ENCODE measurements around the gene PLA2G2F.

DNA sequence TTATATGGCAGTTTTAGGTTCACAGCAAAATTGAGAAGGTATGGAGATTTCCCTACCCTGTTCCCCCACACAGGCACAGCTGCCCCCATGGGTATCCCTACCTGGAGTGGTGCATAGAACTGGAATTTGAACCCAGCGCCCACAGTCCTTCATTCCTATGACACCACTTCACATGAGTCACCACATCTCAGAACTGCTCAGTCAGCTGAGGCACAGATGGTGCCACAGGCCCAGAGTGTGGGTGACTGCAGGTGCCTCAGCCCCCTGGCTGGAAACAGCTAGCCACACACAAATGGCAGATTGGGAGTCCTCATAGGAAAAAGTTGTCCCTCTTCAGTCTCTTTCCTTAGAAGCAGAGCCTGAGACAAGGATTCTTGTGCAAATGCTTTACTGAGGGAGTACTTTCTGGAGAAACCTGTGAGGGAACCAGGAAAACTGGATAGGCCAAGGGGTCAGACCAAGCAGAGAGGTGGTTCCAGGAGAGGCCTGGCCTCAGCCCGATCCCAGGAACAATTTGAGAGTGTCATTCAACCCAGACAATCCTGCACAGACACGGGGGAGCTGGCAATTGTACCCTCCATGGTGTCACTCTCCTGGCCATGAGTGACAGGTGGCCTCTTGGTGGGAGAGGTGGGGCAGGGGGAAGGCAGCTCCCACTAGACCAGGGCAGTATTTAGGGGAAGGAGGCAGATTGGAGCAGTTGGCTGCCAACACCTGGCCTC, 26.7 kb upstream of the PLA2G2F start:
- TF ChIP-seq TCF7L2 (IDR thresholded peaks at IDR 0.05; ENCODE audit: low read depth, low read length) = no peak
- TF ChIP-seq, protein P1, sequence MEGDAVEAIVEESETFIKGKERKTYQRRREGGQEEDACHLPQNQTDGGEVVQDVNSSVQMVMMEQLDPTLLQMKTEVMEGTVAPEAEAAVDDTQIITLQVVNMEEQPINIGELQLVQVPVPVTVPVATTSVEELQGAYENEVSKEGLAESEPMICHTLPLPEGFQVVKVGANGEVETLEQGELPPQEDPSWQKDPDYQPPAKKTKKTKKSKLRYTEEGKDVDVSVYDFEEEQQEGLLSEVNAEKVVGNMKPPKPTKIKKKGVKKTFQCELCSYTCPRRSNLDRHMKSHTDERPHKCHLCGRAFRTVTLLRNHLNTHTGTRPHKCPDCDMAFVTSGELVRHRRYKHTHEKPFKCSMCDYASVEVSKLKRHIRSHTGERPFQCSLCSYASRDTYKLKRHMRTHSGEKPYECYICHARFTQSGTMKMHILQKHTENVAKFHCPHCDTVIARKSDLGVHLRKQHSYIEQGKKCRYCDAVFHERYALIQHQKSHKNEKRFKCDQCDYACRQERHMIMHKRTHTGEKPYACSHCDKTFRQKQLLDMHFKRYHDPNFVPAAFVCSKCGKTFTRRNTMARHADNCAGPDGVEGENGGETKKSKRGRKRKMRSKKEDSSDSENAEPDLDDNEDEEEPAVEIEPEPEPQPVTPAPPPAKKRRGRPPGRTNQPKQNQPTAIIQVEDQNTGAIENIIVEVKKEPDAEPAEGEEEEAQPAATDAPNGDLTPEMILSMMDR (IDR thresholded peaks at IDR 0.05) = no peak
